NCI-H1694 treated with DMSO at 0.1 percent for 48 hours (cell line): Measurements from ENCODE around the gene CAND2.
"Not testable (repeated sequence)": the region's sequence is repeated elsewhere in the genome, so short reads cannot be mapped to it uniquely, and the experiment has no call there.

Experiments
- DNase-seq: peaks from one replicate; lab custom pipeline; 2025; lab: John Stamatoyannopoulos, UW

The CAND2 gene

DNA sequence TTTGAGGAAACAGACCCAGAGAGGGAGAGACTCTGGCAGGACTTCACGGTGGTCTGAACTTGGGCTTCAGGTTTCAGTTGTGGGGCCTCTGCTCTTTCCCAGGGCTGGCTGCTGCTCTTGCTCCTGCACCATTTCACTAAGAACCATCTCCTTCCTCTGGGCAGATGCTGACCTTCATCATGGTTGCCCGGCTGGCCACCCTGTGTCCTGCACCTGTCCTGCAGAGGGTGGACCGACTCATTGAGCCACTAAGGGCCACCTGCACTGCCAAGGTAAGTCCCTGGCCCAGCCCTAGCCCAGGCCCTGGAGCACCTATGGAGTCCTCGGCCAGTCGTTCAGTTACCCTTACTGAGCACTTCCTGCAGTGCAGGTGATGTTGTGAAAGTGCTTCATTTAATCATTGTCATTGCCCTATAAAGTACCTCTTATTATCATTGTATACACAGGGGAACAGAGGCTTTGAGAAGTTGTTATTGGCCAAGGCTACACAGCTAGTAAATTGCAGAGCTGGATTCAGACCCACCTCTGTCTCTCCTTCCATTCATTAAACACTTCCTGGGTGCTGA, 34.9 kb downstream of the CAND2 start:
- no peak for DNase-seq

DNA sequence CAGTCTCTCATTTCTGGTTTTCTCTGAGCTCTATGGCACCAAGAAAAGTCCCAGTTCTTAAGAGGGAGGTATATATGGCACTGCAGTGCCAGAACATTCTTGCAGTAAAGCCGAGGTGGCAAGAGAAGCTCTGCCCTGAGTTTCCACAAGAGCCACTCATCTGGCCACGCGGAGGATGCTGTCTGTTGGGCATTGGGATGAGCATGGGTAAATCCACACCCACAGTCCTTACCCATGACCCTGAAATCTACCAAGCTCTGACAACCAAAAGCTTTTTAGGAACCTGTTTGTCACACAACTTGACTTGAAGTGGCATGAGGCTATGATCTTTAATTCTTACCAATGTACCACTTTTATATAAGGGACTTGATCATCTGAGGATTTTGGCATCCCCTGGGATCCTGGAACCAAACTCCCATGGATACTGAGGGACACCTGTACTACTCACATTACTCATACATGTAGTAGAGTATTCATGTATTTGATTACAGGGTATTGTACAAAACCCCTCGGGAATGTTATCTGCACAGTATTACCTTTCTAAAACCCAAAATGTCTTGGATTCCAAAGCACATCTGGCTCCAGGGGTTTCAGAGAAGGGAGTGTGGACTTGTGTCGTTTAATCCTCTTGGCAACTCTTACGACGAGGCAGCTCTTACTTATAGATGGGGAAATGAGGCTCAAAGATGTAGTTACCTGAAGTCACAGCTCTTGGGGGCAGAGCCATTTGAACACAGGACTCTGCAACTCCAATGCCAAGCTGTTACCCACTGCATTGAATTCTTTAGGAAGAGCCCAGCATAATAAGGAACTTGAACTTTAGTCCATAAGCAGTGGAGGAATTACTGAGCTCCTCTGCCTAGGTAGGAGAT, 36.1 kb downstream of the CAND2 start:
- DNase-seq = no peak

DNA sequence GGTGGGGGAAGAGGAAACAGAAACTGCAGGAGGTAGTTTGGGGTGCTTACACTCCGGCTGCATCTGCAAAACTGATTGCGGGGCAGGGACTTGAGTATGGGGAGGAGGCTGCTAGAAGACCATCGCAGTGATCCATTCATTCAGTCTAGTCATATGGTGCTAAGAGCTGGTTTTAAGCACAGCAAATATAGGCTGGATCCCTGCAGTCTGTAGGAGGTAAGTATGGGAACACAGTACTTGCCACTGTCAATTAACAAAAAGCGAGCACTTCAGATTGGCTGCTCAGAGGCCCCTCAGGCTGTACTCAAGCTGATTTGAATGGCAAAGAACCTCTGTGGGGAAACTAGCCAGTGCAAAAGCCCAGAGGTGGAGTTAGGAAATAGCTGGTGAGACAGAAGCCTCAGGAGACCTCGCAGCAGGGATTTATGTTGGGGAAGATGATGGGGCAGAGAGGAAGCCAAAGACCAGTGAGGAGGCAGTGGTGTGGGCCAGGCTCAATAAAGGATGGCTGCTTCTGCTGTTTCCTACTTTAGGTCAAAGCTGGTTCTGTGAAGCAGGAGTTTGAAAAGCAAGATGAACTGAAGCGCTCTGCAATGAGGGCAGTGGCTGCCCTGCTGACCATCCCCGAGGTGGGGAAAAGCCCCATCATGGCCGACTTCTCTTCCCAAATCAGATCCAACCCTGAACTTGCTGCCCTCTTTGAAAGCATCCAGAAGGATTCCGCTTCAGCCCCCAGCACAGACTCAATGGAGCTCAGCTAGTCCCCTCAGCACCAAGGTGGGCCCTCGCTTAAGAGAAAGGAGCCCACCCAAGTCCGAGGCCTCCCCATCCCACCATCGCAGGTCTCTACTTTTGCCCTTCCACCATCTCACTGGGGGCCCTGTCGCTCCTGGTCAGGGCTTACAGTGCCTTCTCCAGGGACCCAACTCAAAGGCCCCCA, 37.0 kb downstream of the CAND2 start:
- DNase-seq = no peak

DNA sequence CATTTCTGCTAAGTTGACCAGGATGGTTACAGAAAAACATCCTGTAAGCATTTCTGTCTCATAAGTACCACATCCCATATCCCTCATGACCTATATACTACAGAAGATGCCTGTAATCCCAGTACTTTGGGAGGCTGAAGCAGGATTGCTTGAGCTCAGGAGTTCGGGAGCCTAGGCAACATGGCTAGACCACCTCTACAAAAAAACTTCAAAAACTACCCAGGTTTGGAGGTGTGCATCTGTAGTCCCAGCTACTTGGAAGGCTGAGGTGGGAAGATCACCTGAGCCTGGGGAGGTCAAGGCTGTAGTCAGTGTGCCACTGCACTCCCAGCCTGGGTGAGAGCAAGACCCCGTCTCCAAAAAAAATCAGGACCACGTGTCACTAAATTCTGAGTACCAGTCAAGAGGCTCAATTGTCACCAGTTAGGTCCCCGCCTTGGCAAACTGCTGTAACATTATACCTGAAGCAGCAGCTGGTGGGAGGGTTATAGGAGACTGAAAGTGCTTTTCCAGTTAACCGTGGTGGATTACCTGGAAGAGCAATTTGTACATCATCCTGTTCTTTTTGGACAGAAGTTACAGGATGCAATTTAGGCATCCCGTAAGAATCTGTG, 38.7 kb downstream of the CAND2 start:
- no peak for DNase-seq

DNA sequence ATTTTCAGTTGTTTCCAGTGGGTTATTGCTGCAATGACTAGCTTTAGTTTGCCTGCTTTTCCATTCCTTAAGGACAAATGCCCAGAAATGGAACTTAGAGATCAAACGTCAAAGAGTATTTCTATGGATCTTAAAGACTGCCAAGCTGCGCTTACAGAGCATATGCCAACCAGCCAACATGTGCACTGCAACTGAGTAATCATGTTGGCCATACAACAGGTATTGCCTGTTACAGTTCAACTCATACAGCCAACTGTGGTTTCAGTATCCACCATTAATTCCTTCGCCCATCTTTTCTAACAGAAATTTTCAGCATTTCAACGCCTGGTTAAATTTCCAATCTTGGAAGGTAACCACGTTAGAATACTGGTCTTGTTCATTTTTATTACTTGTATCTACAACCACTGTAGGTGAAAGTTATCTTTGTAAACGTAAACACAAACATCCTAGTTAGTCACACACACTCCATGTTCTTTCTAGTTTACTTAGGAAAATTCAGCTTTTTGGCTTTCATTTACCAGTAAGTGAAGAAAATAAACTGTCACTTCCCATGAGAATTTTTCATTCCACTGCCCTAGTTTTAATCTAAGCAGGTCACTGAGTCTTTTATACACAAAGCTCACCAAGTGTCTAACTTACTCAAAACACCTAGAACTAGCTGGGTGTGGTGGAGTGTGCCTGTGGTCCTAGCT, 41.0 kb downstream of the CAND2 start:
- no peak for DNase-seq

DNA sequence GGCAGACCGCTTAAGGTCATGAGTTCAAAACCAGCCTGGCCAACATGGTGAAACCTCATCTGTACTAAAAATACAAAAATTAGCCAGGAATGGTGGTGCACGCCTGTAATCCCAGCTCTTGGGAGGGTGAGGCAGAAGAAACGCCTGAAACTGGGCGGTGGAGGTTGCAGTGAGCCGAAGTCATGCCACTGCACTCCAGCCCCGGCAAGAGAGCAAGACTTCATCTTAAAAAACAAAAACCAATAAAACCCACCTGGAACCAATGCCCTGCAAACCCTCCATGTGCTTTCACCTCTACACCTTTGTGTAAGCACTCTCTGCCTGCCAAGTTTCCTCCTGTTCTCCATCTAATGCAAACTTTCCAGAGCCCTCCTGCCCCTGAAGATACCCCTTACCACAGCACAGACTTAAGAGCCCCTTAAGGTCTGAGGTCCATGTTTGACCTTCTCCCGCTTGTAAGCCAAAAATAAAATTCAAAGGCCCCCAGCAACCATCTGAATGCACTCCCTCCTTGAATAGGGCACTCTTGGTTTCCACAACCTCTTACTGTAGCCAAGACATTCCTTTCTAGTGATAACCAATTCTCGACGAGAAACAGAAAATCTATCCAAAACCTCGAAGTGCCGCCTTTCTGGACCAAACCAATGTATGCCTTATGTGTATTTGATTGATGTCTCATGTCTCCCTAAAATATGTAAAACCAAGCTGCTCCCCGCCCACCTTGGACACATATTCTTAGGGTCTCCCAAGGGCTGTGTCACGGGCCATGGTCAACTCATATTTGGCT, 41.9 kb downstream of the CAND2 start:
- DNase-seq = no peak

DNA sequence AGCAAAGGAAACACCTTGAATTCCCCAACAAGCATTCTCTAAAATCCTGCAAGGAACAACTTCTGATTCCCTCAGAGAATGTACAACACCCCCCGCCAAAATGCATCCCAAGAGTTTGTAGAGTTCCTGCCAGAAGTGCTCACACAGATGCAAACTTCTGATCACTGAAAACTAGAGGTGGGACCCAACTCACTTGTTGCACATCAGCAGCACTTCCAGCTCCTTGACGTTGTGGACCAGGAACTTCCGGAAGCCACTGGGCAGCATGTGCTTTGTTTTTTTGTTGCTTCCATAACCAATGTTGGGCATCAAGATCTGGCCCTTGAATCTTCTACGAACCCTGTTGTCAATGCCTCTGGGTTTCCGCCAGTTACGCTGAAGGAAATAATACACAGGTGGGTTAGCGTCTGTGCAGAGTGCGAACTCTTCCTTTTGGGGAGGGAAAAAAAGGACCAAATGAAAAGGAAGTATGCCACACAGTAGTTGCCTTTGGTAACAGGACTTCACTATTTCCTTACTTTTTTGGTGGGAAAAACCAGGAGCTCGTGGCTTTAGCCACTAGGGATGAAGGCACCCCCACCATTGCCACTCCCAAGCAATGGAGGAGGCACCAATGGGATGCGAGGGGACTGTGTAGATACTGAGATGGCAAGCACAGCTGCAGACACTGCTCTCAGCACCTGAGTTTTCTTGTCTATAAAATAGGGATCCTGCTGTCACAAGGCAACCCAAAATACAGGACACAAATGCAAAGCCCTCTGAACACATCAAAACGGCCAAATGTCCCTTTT, 42.9 kb downstream of the CAND2 start:
- no peak for DNase-seq

DNA sequence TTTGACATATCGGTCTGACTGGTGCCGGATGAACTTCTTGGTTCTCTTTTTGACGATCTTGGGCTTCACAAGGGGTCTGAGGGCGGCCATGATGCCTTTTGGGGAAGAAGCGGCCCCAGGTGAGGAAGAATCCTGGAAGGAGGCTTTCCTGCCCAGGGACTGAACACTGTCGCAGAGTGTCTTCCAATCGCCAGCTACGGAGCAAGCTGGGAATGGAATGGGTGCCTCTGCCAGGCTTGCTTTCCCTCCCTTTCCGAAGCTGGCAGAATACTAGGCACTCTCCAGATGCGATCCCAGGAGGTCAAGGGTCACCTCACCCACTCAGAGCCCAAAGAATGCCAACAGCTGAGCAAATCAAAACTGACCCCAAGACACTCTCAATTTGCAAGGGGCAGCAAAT, 43.7 kb downstream of the CAND2 start:
- DNase-seq = not testable (repeated sequence)

DNA sequence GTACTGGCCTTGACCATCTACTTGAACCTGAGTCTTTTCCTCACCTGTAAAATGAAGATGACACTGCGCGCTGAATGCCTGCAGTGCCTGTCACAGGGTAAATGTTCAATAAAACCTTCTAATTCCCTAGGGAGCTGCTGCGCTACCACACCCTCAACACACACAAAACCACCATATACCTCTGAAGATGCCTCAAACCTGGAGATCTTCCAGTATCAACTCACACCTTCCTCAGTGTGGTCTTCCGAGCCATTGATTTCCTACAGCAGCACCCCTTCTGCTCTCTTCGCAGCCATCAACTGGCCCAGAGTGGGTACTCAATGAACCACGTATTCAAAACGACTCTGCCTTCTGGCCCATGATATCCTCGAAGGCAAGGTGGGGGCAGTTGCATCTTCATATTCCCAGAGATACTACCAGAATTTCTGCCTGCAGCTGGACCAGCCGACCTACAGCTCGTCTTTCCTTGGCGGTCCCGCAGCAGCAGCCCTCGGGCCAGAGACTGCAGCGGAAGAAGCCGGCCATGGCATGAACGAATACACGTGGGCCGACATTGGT, 44.2 kb downstream of the CAND2 start:
- no peak for DNase-seq

DNA sequence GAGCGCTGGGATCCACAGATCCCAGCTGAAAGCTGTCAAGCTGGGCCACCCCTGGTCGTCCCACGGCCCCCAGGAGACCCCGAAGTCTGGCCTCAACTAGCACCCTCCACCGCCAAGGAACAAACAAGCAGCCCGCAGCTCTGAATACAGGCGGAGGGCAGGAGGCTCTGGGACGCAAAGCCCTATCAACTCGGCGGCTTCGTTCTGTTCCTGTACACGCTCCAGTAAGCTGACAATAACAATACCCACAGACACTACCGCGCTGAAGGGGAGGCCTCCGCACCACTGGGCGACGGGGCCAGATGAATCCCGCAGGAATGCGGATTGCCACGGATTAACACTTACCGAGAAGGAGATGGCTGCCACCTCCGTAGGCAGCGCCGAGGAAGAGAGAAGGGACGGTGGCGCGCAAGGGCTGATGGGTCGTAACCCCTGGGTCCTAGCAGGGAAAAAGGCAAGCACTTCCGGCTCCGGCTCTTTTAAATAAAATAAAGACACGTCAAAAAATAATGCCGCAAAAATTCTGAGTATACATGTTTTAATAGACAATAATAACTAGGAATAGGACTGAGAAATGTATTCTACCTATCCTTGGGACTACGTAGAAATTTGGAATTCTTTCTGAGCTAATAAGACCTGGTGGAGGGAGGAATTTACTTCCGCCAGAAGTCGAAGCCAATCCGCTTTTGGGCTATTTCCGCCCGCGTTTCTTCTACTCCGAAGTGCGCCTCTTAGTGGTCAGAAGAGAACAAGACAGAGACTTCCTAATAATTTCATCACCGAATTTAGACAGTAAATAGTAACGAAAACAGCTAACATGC, 44.9 kb downstream of the CAND2 start, which contains the start of gene RPL32:
Gene RPL32, minus strand, starts transcription at position 417 of the 821 bp plus-strand sequence. CDS start 1,328 bp downstream, outside the sequence.
- peak; percentile 79 for DNase-seq

DNA sequence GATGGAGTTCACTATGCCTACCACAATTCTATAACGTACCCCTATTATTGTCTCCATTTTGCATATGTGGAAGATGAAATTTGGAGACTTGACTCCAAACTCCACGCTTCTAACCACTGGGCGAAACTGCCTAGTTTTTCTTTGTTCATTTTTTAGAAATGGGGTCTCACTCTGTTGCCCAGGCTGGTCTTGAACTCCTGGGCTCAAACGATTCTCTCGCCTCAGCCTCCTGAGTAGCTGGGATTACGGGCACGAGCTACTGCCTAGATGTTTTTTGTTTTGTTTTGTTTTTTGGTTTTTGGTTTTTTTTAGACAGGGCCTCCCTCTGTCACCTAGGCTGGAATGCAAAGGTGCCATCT, 45.5 kb downstream of the CAND2 start:
- no peak for DNase-seq

DNA sequence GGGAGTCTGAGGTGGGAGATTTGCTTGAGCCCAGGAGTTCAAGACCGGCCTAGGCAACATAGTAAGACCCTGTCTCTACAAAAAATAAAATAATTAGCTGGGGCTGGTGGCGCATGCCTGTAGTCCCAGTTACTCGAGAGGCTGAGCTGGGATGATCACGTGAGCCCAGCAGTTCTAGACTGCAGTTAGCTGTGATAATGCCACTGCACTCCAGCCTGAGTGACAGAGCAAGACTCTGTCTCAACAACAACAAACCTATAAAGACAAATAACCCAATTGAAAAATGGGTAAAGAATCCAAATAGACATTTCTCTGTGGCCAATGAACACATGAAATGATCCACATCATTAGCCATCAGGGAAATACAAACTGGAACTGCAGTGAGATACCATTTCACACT, 46.0 kb downstream of the CAND2 start:
- no peak for DNase-seq

DNA sequence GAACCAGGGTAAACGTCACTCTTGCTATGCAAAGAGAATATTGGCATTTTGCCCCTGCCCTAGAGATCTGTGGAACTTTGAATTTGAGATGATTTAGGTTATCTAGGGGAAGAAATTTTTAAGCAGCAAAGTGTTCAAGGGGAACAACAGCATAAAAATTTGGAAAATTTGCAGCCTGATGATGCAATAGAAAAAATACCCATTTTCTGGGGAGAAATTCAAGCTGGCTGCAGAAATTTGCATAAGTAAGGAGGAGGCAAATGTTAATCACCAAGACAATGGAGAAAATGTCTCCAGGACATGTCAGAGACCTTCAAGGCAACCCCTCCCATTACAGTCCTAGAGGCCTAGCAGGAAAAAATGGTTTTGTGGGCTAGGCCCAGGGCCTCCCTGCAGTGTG, 49.3 kb downstream of the CAND2 start:
- DNase-seq = no peak

DNA sequence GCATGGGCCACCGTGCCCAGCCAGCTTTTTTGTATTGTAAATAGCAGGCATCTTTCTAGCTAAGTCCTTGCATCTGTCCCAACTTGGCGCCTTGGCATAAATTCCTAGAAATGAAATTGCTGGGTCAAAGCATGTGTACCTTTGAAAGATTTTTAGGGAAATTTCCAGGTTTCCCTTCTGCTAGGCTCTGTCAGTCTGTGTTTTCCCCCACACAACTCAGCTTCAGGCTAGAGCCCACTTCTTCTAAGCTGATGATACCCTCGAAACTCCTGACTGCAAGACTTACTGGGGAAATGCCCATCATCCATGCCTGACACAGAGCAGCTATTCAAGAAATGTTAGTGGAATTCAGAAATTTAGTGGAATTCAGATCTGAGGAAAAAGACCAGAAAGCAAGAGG, 55.7 kb downstream of the CAND2 start:
- DNase-seq = no peak

DNA sequence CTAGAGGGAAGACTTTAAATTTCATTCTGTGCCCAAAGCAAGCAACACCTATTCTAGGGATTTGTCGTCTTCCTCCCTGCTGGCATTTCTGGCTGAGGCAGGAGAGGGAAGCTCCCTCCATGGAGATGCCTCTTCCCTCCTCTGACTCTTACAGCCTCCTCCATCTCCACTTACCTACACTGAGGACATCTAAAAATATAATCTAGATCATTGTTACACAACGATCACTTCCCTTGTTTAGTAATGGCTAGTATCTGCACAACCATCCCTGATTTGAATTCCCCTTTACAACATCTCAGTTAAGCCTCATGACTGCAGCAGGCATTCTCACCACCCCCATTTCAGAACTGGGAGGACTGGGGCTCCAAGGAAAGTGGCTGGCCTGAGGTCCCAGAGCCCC, 57.4 kb downstream of the CAND2 start:
- not testable (repeated sequence) for DNase-seq

DNA sequence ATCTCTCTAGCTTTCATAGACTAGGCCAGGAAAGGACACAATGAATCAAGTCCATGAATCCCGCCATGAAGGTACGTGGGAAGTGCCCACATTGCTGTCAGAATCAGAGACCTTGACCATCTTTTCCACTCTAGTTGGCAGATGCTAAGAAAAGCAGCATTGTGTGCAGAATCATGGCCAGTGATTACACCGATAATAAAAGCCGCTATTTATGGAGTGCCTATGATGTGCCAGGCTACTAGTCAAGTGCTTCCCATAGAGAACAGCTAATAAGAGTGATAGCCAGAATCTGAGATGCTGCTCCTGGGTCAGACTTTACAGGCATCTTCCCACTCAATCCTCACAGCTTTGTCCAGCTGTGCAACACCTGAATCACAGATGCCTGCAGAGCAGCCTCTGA, 58.1 kb downstream of the CAND2 start:
- DNase-seq = no peak

DNA sequence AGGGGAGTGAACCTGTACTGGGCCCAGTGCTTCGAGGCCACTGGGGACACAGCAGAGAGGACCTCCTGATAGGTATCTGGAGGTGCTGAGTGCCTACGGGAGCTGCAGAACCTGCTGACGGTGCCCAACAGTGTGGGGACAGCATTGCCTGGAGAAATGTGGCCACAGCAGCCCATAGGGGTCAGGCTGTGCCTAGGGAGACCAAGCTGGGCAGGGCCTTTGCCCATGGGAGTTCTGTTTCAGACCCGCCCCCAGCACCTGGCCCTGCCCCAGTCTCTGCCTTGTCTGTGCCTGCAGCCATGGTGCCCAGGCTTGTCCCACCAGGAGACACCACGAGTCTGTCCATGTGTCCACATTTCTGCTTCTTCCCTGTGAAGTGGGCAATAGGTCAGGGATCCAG, 60.1 kb downstream of the CAND2 start:
- no peak for DNase-seq

DNA sequence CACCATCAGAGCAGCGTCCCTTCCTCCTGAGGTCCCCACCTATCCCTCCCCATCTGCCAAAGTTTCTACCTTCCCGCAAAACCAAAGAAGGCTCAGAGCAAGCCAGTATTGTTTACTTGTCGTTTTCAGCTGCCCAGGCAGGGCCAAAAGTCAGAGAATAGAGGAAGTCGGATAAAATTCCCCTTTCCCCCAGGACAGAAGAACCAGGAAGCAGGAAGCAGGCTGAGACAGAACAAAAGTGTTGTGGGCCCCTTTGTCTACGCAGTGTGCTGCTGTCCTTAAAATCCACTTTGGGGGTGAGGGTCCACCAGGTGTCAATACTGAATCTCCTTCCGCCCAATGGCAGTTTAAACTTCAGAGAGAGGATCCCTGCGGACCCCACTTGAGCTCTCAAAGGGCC, 63.4 kb downstream of the CAND2 start:
- no peak for DNase-seq

DNA sequence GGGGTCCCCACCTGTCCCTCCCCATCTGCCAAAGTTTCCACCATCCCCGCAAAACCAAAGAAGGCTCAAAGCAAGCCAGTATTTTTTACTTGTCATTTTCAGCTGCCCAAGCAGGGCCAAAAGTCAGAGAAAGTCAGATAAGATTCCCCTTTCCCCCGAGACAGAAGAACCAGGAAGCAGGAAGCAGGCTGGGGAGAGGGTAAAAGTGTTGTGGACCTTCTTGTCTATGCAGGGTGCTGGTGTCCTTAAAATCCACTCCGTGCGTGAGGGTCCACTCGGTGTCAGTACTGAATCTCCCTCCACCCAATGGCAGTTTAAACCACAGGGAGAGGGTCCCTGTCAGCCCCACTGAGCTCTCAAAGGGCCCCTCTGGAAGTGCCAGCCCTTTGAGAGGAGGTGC, 65.1 kb downstream of the CAND2 start:
- DNase-seq = no peak
